Measurements from ENCODE around the gene KLHL17. TPM values are rescaled to one million over a fixed set of nuclear protein-coding genes. Genes with fewer than 3 reads are reported as not detected.

The KLHL17 gene
- total and polyA plus RNA-seq, 9 of the 15 experiments (the other 6 are each of a cell fraction or from before 2014, with no cell fraction given), result 0.14 to 84.8 (median 13.0) TPM

- TF ChIP-seq ZBTB9 (CRISPR knock-in tag; IDR thresholded peaks at IDR 0.05) (peak; percentile 93), KDM4B (IDR thresholded peaks at IDR 0.05; ENCODE audit: borderline replicate concordance in 2 of 2, low read depth in 1 of 2) (no peak), CREBBP (IDR thresholded peaks at IDR 0.05; ENCODE audit: low read depth, low read length) (no peak), ZNF431 (CRISPR knock-in tag; IDR thresholded peaks at IDR 0.05) (0 out of 2 replicates have a peak, but pooled peaks have one; percentile 27), ZFPM2 (CRISPR knock-in tag; IDR thresholded peaks at IDR 0.05) (no peak), KDM1A (IDR thresholded peaks at IDR 0.05) (peak; percentile 43 to 60; a peak in 3 of 4 replicates), KLF1 (tag; IDR thresholded peaks at IDR 0.05) (peak; percentile 16; the same call in 1 of the 2 replicates), YBX1 (IDR thresholded peaks at IDR 0.05) (no peak), HSF4 (CRISPR knock-in tag; IDR thresholded peaks at IDR 0.05; ENCODE audit: borderline replicate concordance) (no peak), KLF10 (CRISPR knock-in tag; IDR thresholded peaks at IDR 0.05) (no peak), HOMEZ (CRISPR knock-in tag; IDR thresholded peaks at IDR 0.05) (no peak), EP400 (IDR thresholded peaks at IDR 0.05) (peak; percentile 49; the same call in 1 of the 2 replicates), CLOCK (CRISPR knock-in tag; IDR thresholded peaks at IDR 0.05; ENCODE audit: borderline replicate concordance) (0 out of 2 replicates have a peak, but pooled peaks have one; percentile 53), ZNF76 (CRISPR knock-in tag; IDR thresholded peaks at IDR 0.05; ENCODE audit: borderline replicate concordance) (0 out of 2 replicates have a peak, but pooled peaks have one; percentile 56), FUS (optimal IDR thresholded peaks at IDR 0.05; ENCODE audit: low read depth, low read length) (no peak), HNRNPL (IDR thresholded peaks at IDR 0.05; ENCODE audit: low read depth, low read length) (no peak), POU5F1 (IDR thresholded peaks at IDR 0.05; ENCODE audit: borderline replicate concordance, low read depth, low read length, partially characterized antibody) (no peak), ZFP91 (CRISPR knock-in tag; IDR thresholded peaks at IDR 0.05) (no peak), GTF2F1 (IDR thresholded peaks at IDR 0.05; ENCODE audit: low read depth, low read length) (no peak), TCF3 (CRISPR knock-in tag; IDR thresholded peaks at IDR 0.05) (peak; percentile 66)
These were observed 44.7 kb downstream of the KLHL17 start (continued) for GRCh38 chr1:1004780-1005697.
